Smooth muscle cell (in vitro differentiated cells): ENCODE results near the gene ZNF778. TPM values are rescaled to one million over a fixed set of nuclear protein-coding genes. Genes with fewer than 3 reads are reported as not detected.

Experiments
- DNase-seq: peaks from one replicate; lab custom pipeline; 2025; ENCODE audit not compliant: unreplicated experiment; lab: John Stamatoyannopoulos, UW
- H2AFZ ChIP-seq: fragments of 200-600 bp; sonication (generic); 2 replicates; pipeline ENCODE4 v1.6.0; 2016; ENCODE audit warnings: antibody characterized with exemption, low read depth, mild to moderate bottlenecking
- H3F3A ChIP-seq: fragments of 200-600 bp; sonication (generic); 2 replicates; pipeline ENCODE4 v1.6.0; 2017; ENCODE audit warnings: antibody characterized with exemption, low read depth
- H3K27ac ChIP-seq: fragments of 200-600 bp; sonication (generic); 2 replicates; pipeline ENCODE4 v1.5.1; 2016; ENCODE audit warnings: low read depth, mild to moderate bottlenecking
- H3K27me3 ChIP-seq: fragments of 200-600 bp; sonication (generic); 2 replicates; pipeline ENCODE4 v1.6.1; 2016; ENCODE audit warnings: low read depth, mild to moderate bottlenecking
- H3K36me3 ChIP-seq: fragments of 200-600 bp; sonication (generic); 2 replicates; pipeline ENCODE4 v1.5.1; 2016; ENCODE audit warnings: low read depth
- H3K4me1 ChIP-seq: fragments of 200-600 bp; sonication (generic); 2 replicates; pipeline ENCODE4 v1.5.1; 2016; ENCODE audit warnings: low read depth
- H3K4me2 ChIP-seq: fragments of 200-600 bp; sonication (generic); 2 replicates; pipeline ENCODE4 v1.6.0; 2016; ENCODE audit warnings: mild to moderate bottlenecking
- H3K4me3 ChIP-seq: fragments of 200-600 bp; sonication (generic); 2 replicates; pipeline ENCODE4 v1.5.1; 2016; ENCODE audit warnings: mild to moderate bottlenecking
- H3K79me2 ChIP-seq: fragments of 200-600 bp; sonication (generic); 2 replicates; pipeline ENCODE4 v1.6.0; 2016; ENCODE audit warnings: low read depth, mild to moderate bottlenecking
- H3K9ac ChIP-seq: fragments of 200-600 bp; sonication (generic); 2 replicates; pipeline ENCODE4 v1.6.0; 2016; ENCODE audit warnings: low read depth
- H3K9me3 ChIP-seq: fragments of 200-600 bp; sonication (generic); replicated peaks from 2 replicates; pipeline ENCODE4 v1.5.1; 2016; ENCODE audit warnings: low read depth
- H4K20me1 ChIP-seq: fragments of 200-600 bp; sonication (generic); 2 replicates; pipeline ENCODE4 v1.6.0; 2016; ENCODE audit warnings: low read depth
- CTCF ChIP-seq: fragments of 200-600 bp; sonication (generic); IDR thresholded peaks from 2 replicates; pipeline ENCODE4 v1.5.1; 2017; ENCODE audit warnings: borderline replicate concordance, mild to moderate bottlenecking, antibody characterized with exemption; ENCODE audit not compliant: insufficient read depth, poor library complexity, severe bottlenecking
- WGBS: methylation state at CpG from one replicate; pipeline ENCODE4 v1.1.7; 2016; ENCODE audit warnings: low lambda C conversion rate; 5-methylcytosine and 5-hydroxymethylcytosine counted together
- polyA plus RNA-seq: library from polyadenylated mRNA; unstranded; fragments of >200 nt; fragmentation: Nextera tagmentation; extraction: Ambion mirVana; gene quantifications from 2 replicates; pipeline ENCODE4 v1.2.1, GENCODE V29; 2016
- total RNA-seq: library from RNA; depleted of rRNA; stranded (reverse); fragments of >200 nt; gene quantifications from 2 replicates; pipeline ENCODE4 v1.2.3, GENCODE V29; 2014

The ZNF778 gene
- total and polyA plus RNA-seq, 2 experiments from 2014 or later = 3.0 to 6.2 TPM

GRCh38 chr16:89207993-89208392 lies 9.5 kb upstream of the ZNF778 start:
- Histone ChIP-seq H2AFZ (no peak overlapping the region), H3K79me2 (no peaks in the 10 kb centered on the region), H3K27me3 (peaks cover 24% of the 10 kb centered on the region), H3K27ac (no peak overlapping the region), H3K9me3 (no peaks in the 10 kb centered on the region), H3K4me2 (no peak overlapping the region), H3F3A (no peaks in the 10 kb centered on the region), H4K20me1 (no peaks in the 10 kb centered on the region), H3K9ac (no peak overlapping the region), H3K4me3 (no peak overlapping the region), H3K4me1 (no peaks in the 10 kb centered on the region), H3K36me3 (no peaks in the 10 kb centered on the region)
- TF ChIP-seq CTCF = no peak
- WGBS = 93% methylated on average over 4 of the region's 4 CpGs
- DNase-seq = no peak

- Histone ChIP-seq H3K9ac (no peak overlapping the region), H3K36me3 (no peaks in the 10 kb centered on the region), H3K27ac (no peak overlapping the region), H2AFZ (no peak overlapping the region), H3K4me1 (no peaks in the 10 kb centered on the region), H3K9me3 (no peaks in the 10 kb centered on the region), H3K4me3 (no peak overlapping the region), H4K20me1 (no peaks in the 10 kb centered on the region), H3K4me2 (no peak overlapping the region), H3K79me2 (no peaks in the 10 kb centered on the region), H3F3A (no peaks in the 10 kb centered on the region), H3K27me3 (peaks cover 8% of the 10 kb centered on the region)
- no peak for TF ChIP-seq CTCF
- 74% methylated on average over 15 of the region's 15 CpGs for WGBS
- DNase-seq = no peak
Observed at GRCh38 chr16:89209522-89210044, 7.9 kb upstream of the ZNF778 start.

- no peak for TF ChIP-seq CTCF
- H3K27me3 ChIP-seq = peaks cover 3% of the 10 kb centered on the region
- no peak overlapping the region for H3K9ac ChIP-seq
- H4K20me1 ChIP-seq = no peaks in the 10 kb centered on the region
- WGBS = 81% methylated on average over 11 of the region's 11 CpGs
- H3K79me2 ChIP-seq = no peaks in the 10 kb centered on the region
- H2AFZ ChIP-seq = no peak overlapping the region
- no peak overlapping the region for H3K4me2 ChIP-seq
- H3K36me3 ChIP-seq = no peaks in the 10 kb centered on the region
- H3F3A ChIP-seq = no peaks in the 10 kb centered on the region
- H3K27ac ChIP-seq = no peak overlapping the region
- H3K4me3 ChIP-seq = no peak overlapping the region
- no peaks in the 10 kb centered on the region for H3K4me1 ChIP-seq
- H3K9me3 ChIP-seq = no peaks in the 10 kb centered on the region
- DNase-seq = no peak
Observed at GRCh38 chr16:89210165-89210903, 7.2 kb upstream of the ZNF778 start.
